GM18868 (cell line): ENCODE data around the gene ATG2A.

Source experiments
- ATAC-seq: cut with Tn5 transposase; IDR thresholded peaks from one replicate; pipeline ENCODE4 v1.9.1; 2021; ENCODE audit warnings: mild to moderate bottlenecking, moderate library complexity; ENCODE audit not compliant: unreplicated experiment

ATG2A gene

DNA sequence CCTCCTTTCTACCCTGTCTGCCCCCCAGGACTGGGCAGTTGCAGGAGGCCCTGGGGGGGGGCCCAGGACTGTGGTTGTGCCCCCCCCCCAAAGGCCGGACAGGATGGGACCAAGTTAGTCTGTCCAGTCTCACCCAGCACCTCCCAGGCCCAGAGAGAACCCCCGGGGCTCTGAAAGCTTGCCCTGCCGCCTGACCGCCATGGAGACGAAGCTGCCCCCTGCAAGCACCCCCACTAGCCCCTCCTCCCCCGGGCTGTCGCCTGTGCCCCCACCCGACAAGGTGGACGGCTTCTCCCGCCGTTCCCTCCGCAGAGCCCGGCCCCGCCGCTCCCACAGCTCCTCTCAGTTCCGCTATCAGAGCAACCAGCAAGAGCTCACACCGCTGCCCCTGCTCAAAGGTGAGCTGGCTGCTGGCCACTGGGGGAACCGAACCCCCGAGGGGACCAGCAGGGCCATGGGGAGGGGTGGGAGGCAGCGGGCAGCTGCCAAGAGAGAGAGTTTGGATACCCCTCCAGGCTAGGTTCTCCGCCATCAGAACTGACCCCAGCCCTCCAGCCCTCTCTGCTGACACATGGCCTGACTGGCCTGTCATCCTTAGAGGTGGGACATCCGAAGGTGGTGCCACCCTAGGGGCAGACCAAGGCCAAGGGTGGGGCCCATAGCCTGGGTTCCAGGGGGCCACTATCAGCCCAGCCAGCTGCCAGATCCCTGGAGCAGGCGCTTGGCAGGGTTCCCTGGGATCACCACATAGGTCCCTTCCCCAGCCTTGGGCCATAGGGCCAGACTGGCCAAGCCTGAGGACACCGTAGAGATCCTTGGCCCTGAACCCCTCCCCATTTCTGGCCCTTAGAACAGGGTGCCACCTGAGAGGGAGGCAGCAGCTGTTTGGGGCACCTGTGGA lies 8.8 kb upstream of the ATG2A start:
- ATAC-seq = no peak

GRCh38 chr11:64924910-64925284 lies 7.9 kb upstream of the ATG2A start:
- no peak for ATAC-seq

- peak; percentile 83 for ATAC-seq
Observed at GRCh38 chr11:64923944-64924909, 7.2 kb upstream of the ATG2A start, which contains the start of gene PPP2R5B. Gene PPP2R5B (plus strand): TSS chr11:64924689. CDS start chr11:64925735, 1,046 bp downstream.

GRCh38 chr11:64923151-64923661 lies 6.2 kb upstream of the ATG2A start:
- no peak for ATAC-seq

- ATAC-seq = no peak
Observed at GRCh38 chr11:64921384-64921783, 4.4 kb upstream of the ATG2A start.

GRCh38 chr11:64920124-64920523 lies 3.1 kb upstream of the ATG2A start:
- ATAC-seq = no peak

DNA sequence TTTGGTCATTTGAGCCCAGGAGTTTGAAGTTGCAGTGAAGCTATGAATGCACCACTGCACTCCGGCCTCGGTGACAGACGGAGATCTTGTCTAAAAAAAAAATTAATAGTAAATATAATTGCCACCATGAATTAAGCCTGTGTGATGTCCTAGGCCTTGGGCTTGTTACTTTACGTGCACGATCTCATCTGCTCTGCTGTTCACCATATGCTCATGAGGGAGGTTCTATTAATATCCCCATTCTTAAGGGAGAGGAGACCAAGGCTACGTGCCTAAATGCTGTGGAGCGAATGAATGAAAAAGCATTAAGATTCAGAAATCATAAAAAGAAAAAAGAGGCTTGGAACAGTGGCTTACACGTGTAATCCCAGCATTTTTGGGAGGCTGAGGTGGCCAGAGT lies 2.6 kb upstream of the ATG2A start:
- no peak for ATAC-seq

DNA sequence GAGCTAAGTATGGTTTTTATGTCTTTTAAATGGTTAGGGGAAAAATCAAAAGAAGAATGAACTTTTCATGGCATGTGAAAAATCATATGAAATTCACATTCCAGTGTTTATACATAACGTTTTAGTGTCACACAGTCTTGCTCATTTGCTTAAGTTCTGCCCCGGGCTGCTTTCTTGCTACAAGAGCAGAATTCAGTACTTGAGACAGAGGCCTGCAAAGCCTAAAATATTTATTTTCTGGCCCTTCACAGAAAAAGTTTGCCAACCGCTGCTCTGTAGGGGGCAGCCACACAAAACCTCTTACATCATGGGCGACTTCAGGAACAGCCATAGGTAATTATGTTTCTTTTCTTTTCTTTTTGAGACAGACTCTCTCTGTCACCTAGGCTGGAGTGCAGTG lies 1.0 kb upstream of the ATG2A start:
- no peak for ATAC-seq

GRCh38 chr11:64917663-64917995 lies 620 bp upstream of the ATG2A start:
- ATAC-seq = no peak

- ATAC-seq = peak; percentile 3
Observed at GRCh38 chr11:64916040-64916774, 802 bp downstream of the ATG2A start.

- ATAC-seq = no peak
Observed at GRCh38 chr11:64915376-64915887, 1.6 kb downstream of the ATG2A start.

DNA sequence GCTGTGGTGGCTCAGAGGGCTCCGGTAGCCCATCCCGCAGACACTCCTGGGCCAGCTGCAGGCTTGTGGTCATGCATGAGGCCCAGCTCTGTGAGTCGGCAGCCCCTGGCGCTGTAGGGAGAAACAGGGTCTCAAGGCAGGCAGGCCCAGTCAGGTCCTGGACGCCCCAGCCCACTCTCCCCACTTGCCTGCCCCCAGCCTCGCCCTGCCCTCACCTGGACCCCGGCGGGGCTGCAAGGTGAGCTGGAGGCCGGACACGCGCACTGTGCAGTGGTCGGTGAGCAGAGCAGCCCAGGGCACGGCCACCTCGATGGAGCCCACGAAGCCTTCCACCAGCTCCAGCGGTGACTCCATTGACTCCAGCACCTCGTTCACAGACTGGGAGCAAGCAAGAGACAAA lies 2.9 kb downstream of the ATG2A start:
- ATAC-seq = no peak

GRCh38 chr11:64913171-64913727 lies 3.8 kb downstream of the ATG2A start:
- ATAC-seq = no peak

GRCh38 chr11:64911689-64912088 lies 5.3 kb downstream of the ATG2A start:
- no peak for ATAC-seq

DNA sequence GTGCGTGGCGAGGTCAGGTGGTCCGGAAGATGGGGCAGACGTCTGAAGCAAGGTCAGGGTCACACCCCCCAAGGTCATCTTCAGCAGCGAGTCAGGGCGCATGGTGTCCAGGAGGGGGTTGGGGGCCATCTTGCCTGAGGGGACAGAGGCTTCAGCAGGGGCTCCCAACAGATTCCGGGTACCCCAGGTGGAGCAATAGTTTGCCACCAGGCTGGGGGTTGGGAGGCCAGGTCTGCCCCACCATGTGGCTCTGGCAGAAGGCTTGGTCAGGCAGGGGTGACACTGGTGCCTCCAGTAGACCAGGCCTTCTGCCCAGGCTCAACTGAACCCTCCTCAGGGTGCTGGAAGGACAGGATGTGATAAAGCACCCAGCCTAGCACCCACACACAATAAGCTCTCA lies 5.9 kb downstream of the ATG2A start:
- no peak for ATAC-seq

- no peak for ATAC-seq
Observed at GRCh38 chr11:64910451-64911093, 6.4 kb downstream of the ATG2A start.

DNA sequence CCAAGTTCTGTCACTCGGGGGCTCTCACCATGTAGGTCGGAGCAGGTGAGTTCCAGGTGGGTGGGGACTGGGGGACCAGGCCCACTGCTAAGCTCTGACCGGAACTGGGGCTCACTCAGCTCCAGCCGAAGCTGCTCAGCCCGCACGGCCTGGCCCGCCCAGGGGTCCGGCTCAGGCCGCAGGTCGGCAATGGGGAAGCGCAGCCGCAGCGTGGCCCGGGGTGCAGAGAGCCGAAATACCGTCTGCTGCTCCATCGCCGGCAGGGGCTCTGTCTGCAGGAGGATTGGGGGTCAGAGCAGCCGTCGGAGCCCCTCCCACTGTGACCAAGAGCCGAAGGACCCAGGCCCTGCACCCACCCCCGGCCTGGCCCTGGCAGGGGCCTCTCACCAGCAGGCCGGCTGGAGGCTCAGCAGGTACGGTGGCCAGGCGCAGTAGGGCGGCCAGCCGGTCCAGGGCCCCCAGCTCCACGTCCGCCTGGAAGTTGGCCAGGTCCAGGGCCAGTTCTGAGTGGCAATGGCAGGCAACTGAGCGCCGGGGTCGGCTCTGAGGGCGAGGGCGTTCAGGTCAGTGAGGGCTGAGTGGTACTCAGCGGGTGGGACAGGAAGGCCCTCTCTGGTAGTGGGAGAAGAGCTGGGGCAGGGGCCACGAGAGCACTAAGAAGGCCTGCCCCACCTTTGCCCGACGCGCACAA lies 7.2 kb downstream of the ATG2A start:
- no peak for ATAC-seq

DNA sequence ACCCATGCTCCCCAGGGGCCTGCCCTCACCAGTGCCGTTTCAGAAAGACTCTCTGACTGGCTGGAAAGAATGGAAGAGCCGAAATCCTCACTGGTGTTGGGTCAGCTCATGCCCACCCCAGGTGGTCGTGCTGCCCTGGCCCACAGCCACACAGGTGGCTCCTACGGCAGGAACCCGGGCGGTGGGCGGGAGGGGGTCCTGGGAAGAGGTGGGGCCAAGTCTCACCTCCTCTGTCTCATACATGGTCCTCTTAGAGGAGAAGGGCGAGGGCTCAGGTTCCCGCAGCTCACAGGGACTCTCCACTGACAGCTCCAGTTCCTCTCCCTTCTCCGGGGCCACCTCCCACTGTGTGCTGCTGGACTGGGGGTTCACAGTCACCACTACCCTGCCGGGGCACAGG lies 8.2 kb downstream of the ATG2A start:
- no peak for ATAC-seq

GRCh38 chr11:64906314-64906635 lies 10.7 kb downstream of the ATG2A start:
- ATAC-seq = no peak
